Mucosa of descending colon (tissue), 3 donors: ENCODE data around the gene SLC9C2. TPM values are rescaled to one million over a fixed set of nuclear protein-coding genes. Genes with fewer than 3 reads are reported as not detected.
"Not testable (repeated sequence)": the region's sequence is repeated elsewhere in the genome, so short reads cannot be mapped to it uniquely, and the experiment has no call there.

Source experiments
- ATAC-seq: fragments of 200-7000 bp; cut with Tn5 transposase; one replicate; pipeline ENCODE4 v1.9.1; 2020; ENCODE audit warnings: mild to moderate bottlenecking, moderate library complexity
- DNase-seq, 3 donors: peaks; one replicate each; pipeline ENCODE4 v3.0.0-alpha.2; 2020
- H3K36me3 ChIP-seq: fragments of 200-600 bp; one replicate; pipeline ENCODE4 v1.8.0; 2021; ENCODE audit warnings: low read depth, mild to moderate bottlenecking
- H3K4me1 ChIP-seq: fragments of 200-600 bp; one replicate; pipeline ENCODE4 v1.8.0; 2021; ENCODE audit warnings: low read depth, mild to moderate bottlenecking
- H3K4me3 ChIP-seq: fragments of 200-600 bp; one replicate; pipeline ENCODE4 v1.8.0; 2021; ENCODE audit warnings: mild to moderate bottlenecking
- H3K9me3 ChIP-seq: fragments of 200-600 bp; one replicate; pipeline ENCODE4 v1.8.0; 2021; ENCODE audit warnings: mild to moderate bottlenecking
- CTCF ChIP-seq: fragments of 200-600 bp; IDR thresholded peaks from one replicate; pipeline ENCODE4 v1.8.0; 2022; ENCODE audit warnings: antibody characterized with exemption, mild to moderate bottlenecking
- intact Hi-C, 2 donors: fragments of 100-400 bp; cut with DNase I in 1 of 2; cut with micrococcal nuclease in 1 of 2; formaldehyde crosslinking; loops; one replicate each; pipeline versions ENCODE4 v1.11.0 to v1.11.1; 2022; cut with DNase I, micrococcal nuclease
- long read RNA-seq, 2 donors: library from polyadenylated mRNA; unstranded; transcript quantifications; one replicate each; pipeline ENCODE4 v2.0.0, GENCODE V29; 2019 to 2021
- total RNA-seq, 3 donors: library from RNA; stranded (reverse); fragmentation: NEBNext Ultra II Directional in 2 of 3; extraction: Animal tissue kit (Norgen Biotek cat#: 25700) in 2 of 3; gene quantifications; one replicate each; pipeline versions ENCODE4 v1.2.1 to v1.2.4, GENCODE V29; 2021 to 2023
- donor health status: DM: no; HTN: no; CAD: no; lungs with moderate emphysema.
- donor health status: DM: no; HTN: no; CAD: no.
- donor health status: DM: no; HTN: yes; CAD: no.

Gene SLC9C2
- total RNA-seq, result not detected
- long read RNA-seq, donor 1, result 0 reads
- long read RNA-seq, donor 2, result 0 reads

GRCh38 chr1:173603056-173603591, at the start of gene SLC9C2:
SLC9C2 (minus strand) TSS chr1:173603072; CDS start chr1:173601776, 1,296 bp downstream.
- Histone ChIP-seq H3K4me3 (no peak within 1 kb of the TSS), H3K36me3 (no peaks in the 10 kb centered on the region), H3K4me1 (no peaks in the 10 kb centered on the region), H3K9me3 (no peaks in the 10 kb centered on the region)
- peak in 1 of 3 donors; percentile 4 for DNase-seq
- no peak for ATAC-seq
- TF ChIP-seq CTCF, result no peak
- intact Hi-C loops, result no loop called here

GRCh38 chr1:173648880-173649605, 46.2 kb upstream of the SLC9C2 start:
- no peak for TF ChIP-seq CTCF
- Histone ChIP-seq H3K4me1 (no peaks in the 10 kb centered on the region), H3K4me3 (no peak overlapping the region), H3K9me3 (no peaks in the 10 kb centered on the region), H3K36me3 (no peaks in the 10 kb centered on the region)
- ATAC-seq, result no peak
- intact Hi-C loops, result no loop called here
- no peak for DNase-seq

- DNase-seq, result no peak
- H3K4me1 ChIP-seq, result no peaks in the 10 kb centered on the region
- ATAC-seq, result no peak
- no peaks in the 10 kb centered on the region for H3K9me3 ChIP-seq
- intact Hi-C loops, result no loop called here
- no peaks in the 10 kb centered on the region for H3K36me3 ChIP-seq
- TF ChIP-seq CTCF, result no peak
- H3K4me3 ChIP-seq, result no peak overlapping the region
Measured at GRCh38 chr1:173646656-173647055, 43.8 kb upstream of the SLC9C2 start.

GRCh38 chr1:173642450-173643139, 39.7 kb upstream of the SLC9C2 start:
- H3K4me1 ChIP-seq, intact Hi-C loops, H3K9me3 ChIP-seq, ATAC-seq, DNase-seq, H3K4me3 ChIP-seq, H3K36me3 ChIP-seq: not testable (repeated sequence)

DNA sequence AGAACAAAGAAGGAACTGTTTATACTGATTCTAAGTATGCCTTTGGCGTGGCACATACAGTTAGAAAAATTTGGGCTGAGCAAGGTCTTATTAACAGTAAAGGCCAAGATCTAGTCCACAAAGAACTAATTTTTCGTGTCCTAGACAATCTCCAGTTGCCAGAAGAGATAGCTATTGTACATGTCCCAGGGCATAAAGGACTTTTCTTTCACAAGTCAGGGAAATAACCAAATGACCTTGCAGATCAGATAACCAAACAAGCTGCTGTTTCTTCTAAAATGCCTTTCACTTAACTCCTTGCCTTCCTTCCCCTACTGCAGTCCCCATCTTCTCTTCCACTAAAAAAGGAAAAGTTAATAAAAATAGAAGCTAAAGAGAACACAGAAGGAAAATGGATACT, 36.2 kb upstream of the SLC9C2 start:
- intact Hi-C loops, result no loop called here
- no peaks in the 10 kb centered on the region for H3K36me3 ChIP-seq
- DNase-seq (no peak), ATAC-seq (no peak)
- TF ChIP-seq CTCF, result no peak
- H3K4me1 ChIP-seq, result no peaks in the 10 kb centered on the region
- H3K9me3 ChIP-seq, result no peaks in the 10 kb centered on the region
- no peak overlapping the region for H3K4me3 ChIP-seq
